NCI-H2081 (cell line): Measurements from ENCODE around the gene GRAMD1A.
A peak's percentile ranks its signal among the peaks of the same experiment; 100 is the strongest.
"Not testable (repeated sequence)": the region's sequence is repeated elsewhere in the genome, so short reads cannot be mapped to it uniquely, and the experiment has no call there.

Source experiments
- DNase-seq, 2 experiments: peaks; one replicate each; lab custom pipeline; 2025; lab: John Stamatoyannopoulos, UW

The GRAMD1A gene

GRCh38 chr19:35021016-35021415 is 20.9 kb downstream of the GRAMD1A start:
- DNase-seq, result no peak

- DNase-seq, result no peak
Measured at GRCh38 chr19:35021596-35021995, 21.5 kb downstream of the GRAMD1A start.

- no peak for DNase-seq
Measured at GRCh38 chr19:35022460-35022859, 22.3 kb downstream of the GRAMD1A start.

- no peak for DNase-seq
Measured at GRCh38 chr19:35023428-35023827, 23.3 kb downstream of the GRAMD1A start.

- DNase-seq, result no peak
Measured at GRCh38 chr19:35024095-35024494, 24.0 kb downstream of the GRAMD1A start.

GRCh38 chr19:35025969-35026368 is 25.8 kb downstream of the GRAMD1A start:
- DNase-seq, result no peak

GRCh38 chr19:35026418-35026817 is 26.3 kb downstream of the GRAMD1A start:
- no peak for DNase-seq

- DNase-seq, result no peak
Measured at GRCh38 chr19:35027009-35027408, 26.9 kb downstream of the GRAMD1A start.

GRCh38 chr19:35027851-35028599 is 27.9 kb downstream of the GRAMD1A start:
- DNase-seq, result no peak

- DNase-seq, result not testable (repeated sequence)
Measured at GRCh38 chr19:35028600-35028885, 28.4 kb downstream of the GRAMD1A start.

GRCh38 chr19:35029275-35029736 is 29.2 kb downstream of the GRAMD1A start:
- DNase-seq, result not testable (repeated sequence)

GRCh38 chr19:35029737-35030256 is 29.7 kb downstream of the GRAMD1A start:
- no peak for DNase-seq

- peak; percentile 10 to 26 for DNase-seq
Measured at GRCh38 chr19:35030257-35031071, 30.3 kb downstream of the GRAMD1A start, which contains the start of gene SCN1B. Gene SCN1B (plus strand): TSS chr19:35030470. CDS start chr19:35030821, 351 bp downstream.

- peak in 1 of 2 experiments; percentile 6 for DNase-seq
Measured at GRCh38 chr19:35031072-35031881, 31.2 kb downstream of the GRAMD1A start.

- no peak for DNase-seq
Measured at GRCh38 chr19:35032356-35032865, 32.3 kb downstream of the GRAMD1A start.

- DNase-seq, result no peak
Measured at GRCh38 chr19:35033067-35034004, 33.2 kb downstream of the GRAMD1A start.

- DNase-seq, result no peak
Measured at GRCh38 chr19:35034005-35034502, 33.9 kb downstream of the GRAMD1A start.

GRCh38 chr19:35034588-35035382 is 34.7 kb downstream of the GRAMD1A start:
- DNase-seq, result no peak

GRCh38 chr19:35037716-35038622 is 37.8 kb downstream of the GRAMD1A start:
- DNase-seq, result no peak
